BLaER1 treated with 17β-estradiol and CSF1 and Interleukin-3, amounts not matched to agents 10 nM and 100 nM (cell line): ENCODE results near the gene IFITM1.

Experiments used
- H3K27ac ChIP-seq, 11 experiments: shearing (Covaris generic); formaldehyde crosslinking; 2 replicates each; pipeline ENCODE4 v1.8.1; 2022
- H3K27me3 ChIP-seq, 11 experiments: shearing (Covaris generic); formaldehyde crosslinking; 2 replicates each; pipeline ENCODE4 v1.8.1; 2022
- H3K36me3 ChIP-seq, 11 experiments: shearing (Covaris generic); formaldehyde crosslinking; 2 replicates each; pipeline ENCODE4 v1.8.1; 2022
- H3K4me1 ChIP-seq, 10 experiments: shearing (Covaris generic); formaldehyde crosslinking; 2 replicates each; pipeline ENCODE4 v1.8.1; 2022
- H3K4me2 ChIP-seq, 11 experiments: shearing (Covaris generic); formaldehyde crosslinking; 2 replicates each; pipeline ENCODE4 v1.8.1; 2022
- H3K4me3 ChIP-seq, 10 experiments: shearing (Covaris generic); formaldehyde crosslinking; 2 replicates each; pipeline ENCODE4 v1.8.1; 2022
- H3K9ac ChIP-seq, 11 experiments: shearing (Covaris generic); formaldehyde crosslinking; 2 replicates each; pipeline ENCODE4 v1.8.1; 2022
- H3K9me3 ChIP-seq, 11 experiments: shearing (Covaris generic); formaldehyde crosslinking; replicated peaks in 1 of 11; 2 replicates each; pipeline ENCODE4 v1.8.1; 2022
- H4K20me1 ChIP-seq, 11 experiments: shearing (Covaris generic); formaldehyde crosslinking; 2 replicates each; pipeline ENCODE4 v1.8.1; 2022
- Cebpa-rat ChIP-seq, 11 experiments: shearing (Covaris generic); IDR thresholded peaks; 2 replicates each; pipeline ENCODE4 v1.8.1; 2022

The IFITM1 gene

GRCh38 chr11:299081-299891 is 14.6 kb upstream of the IFITM1 start, which contains the start of gene IFITM5:
Gene IFITM5 (minus strand): TSS chr11:299526. CDS start chr11:299490, 36 bp downstream.
- H3K4me2 ChIP-seq: peak within 1 kb of the TSS; percentile 81 to 95 (median 86)
- H3K9ac ChIP-seq: peak within 1 kb of the TSS; percentile 50 to 75 (median 68); a peak in 21 of 22 replicates
- peaks cover 53 to 74% (median 61%) of the 10 kb centered on the region in 10 experiments for H3K4me1 ChIP-seq
- H3K4me3 ChIP-seq: peak within 1 kb of the TSS in 1 of 10 experiments; percentile 28; a peak in 2 of 20 replicates
- TF ChIP-seq Cebpa-rat (IDR thresholded peaks at IDR 0.05): no peak
- H4K20me1 ChIP-seq: peaks cover 0 to 26% (median 0%) of the 10 kb centered on the region in 11 experiments; a peak in 6 of 22 replicates
- peaks cover 0 to 6% (median 0%) of the 10 kb centered on the region in 11 experiments; a peak in 3 of 22 replicates for H3K27me3 ChIP-seq
- H3K36me3 ChIP-seq: peaks cover under 1 to 16% (median 10%) of the 10 kb centered on the region in 11 experiments; a peak in 14 of 22 replicates
- H3K27ac ChIP-seq: peak within 1 kb of the TSS; percentile 45 to 75 (median 69); a peak in 20 of 22 replicates
- H3K9me3 ChIP-seq: no peaks in the 10 kb centered on the region; a peak in 1 of 22 replicates

- Histone ChIP-seq H3K4me3 (no peak overlapping the region), H3K4me1 (peaks cover 62 to 78% (median 69%) of the 10 kb centered on the region in 10 experiments), H3K36me3 (peaks cover 0 to 7% (median 1%) of the 10 kb centered on the region in 11 experiments; a peak in 5 of 22 replicates), H3K27me3 (peaks cover 0 to 6% (median 0%) of the 10 kb centered on the region in 11 experiments; a peak in 3 of 22 replicates), H3K27ac (peak overlapping the region in 2 of 11 experiments; percentile 13 to 17; a peak in 1 of 22 replicates), H3K4me2 (peak overlapping the region; percentile 37 to 72 (median 59)), H4K20me1 (peaks cover 0 to 19% (median 0%) of the 10 kb centered on the region in 11 experiments; a peak in 5 of 22 replicates), H3K9ac (peak overlapping the region in 4 of 11 experiments; percentile 3 to 30 (median 20); a peak in 2 of 22 replicates), H3K9me3 (no peaks in the 10 kb centered on the region; a peak in 1 of 22 replicates)
- TF ChIP-seq Cebpa-rat (IDR thresholded peaks at IDR 0.05): no peak
Measured at GRCh38 chr11:299951-300735, 13.7 kb upstream of the IFITM1 start.

- Histone ChIP-seq H3K4me3 (no peak overlapping the region), H3K9me3 (no peaks in the 10 kb centered on the region; a peak in 1 of 22 replicates), H3K4me2 (peak overlapping the region; percentile 25 to 97 (median 67)), H3K9ac (no peak overlapping the region; a peak in 2 of 22 replicates), H3K4me1 (peaks cover 68 to 85% (median 77%) of the 10 kb centered on the region in 10 experiments), H3K27ac (peak overlapping the region in 5 of 11 experiments; percentile 11 to 51 (median 28); a peak in 8 of 22 replicates), H3K36me3 (no peaks in the 10 kb centered on the region), H4K20me1 (no peaks in the 10 kb centered on the region; a peak in 1 of 22 replicates), H3K27me3 (peaks cover 0 to 6% (median 0%) of the 10 kb centered on the region in 11 experiments; a peak in 3 of 22 replicates)
- no peak for TF ChIP-seq Cebpa-rat (IDR thresholded peaks at IDR 0.05)
Measured at GRCh38 chr11:303363-303762, 10.5 kb upstream of the IFITM1 start.

GRCh38 chr11:304061-304506 is 9.8 kb upstream of the IFITM1 start:
- TF ChIP-seq Cebpa-rat (IDR thresholded peaks at IDR 0.05): no peak
- Histone ChIP-seq H3K36me3 (peaks cover 0 to under 1% (median 0%) of the 10 kb centered on the region in 11 experiments; a peak in 2 of 22 replicates), H3K4me3 (no peak overlapping the region), H3K4me2 (peak overlapping the region; percentile 25 to 97 (median 67); a peak in 19 of 22 replicates), H4K20me1 (no peaks in the 10 kb centered on the region; a peak in 1 of 22 replicates), H3K9me3 (no peaks in the 10 kb centered on the region; a peak in 1 of 22 replicates), H3K27me3 (peaks cover 0 to 6% (median 0%) of the 10 kb centered on the region in 11 experiments; a peak in 3 of 22 replicates), H3K27ac (peak overlapping the region in 6 of 11 experiments; percentile 11 to 51 (median 32); a peak in 8 of 22 replicates), H3K9ac (no peak overlapping the region; a peak in 3 of 22 replicates), H3K4me1 (peaks cover 62 to 82% (median 72%) of the 10 kb centered on the region in 10 experiments)

- no peaks in the 10 kb centered on the region; a peak in 1 of 22 replicates for H4K20me1 ChIP-seq
- peak overlapping the region; percentile 68 to 97 (median 95) for H3K4me2 ChIP-seq
- no peak for TF ChIP-seq Cebpa-rat (IDR thresholded peaks at IDR 0.05)
- peak overlapping the region in 2 of 11 experiments; percentile 18 to 86; a peak in 3 of 22 replicates for H3K9ac ChIP-seq
- peaks cover 0 to under 1% (median 0%) of the 10 kb centered on the region in 11 experiments; a peak in 1 of 22 replicates for H3K27me3 ChIP-seq
- H3K9me3 ChIP-seq: no peaks in the 10 kb centered on the region; a peak in 1 of 22 replicates
- H3K36me3 ChIP-seq: peaks cover 0 to 10% (median 0%) of the 10 kb centered on the region in 11 experiments; a peak in 2 of 22 replicates
- peak overlapping the region in 5 of 11 experiments; percentile 29 to 87 (median 81); a peak in 7 of 22 replicates for H3K27ac ChIP-seq
- H3K4me3 ChIP-seq: no peak overlapping the region
- peaks cover 56 to 84% (median 72%) of the 10 kb centered on the region in 10 experiments for H3K4me1 ChIP-seq
Measured at GRCh38 chr11:304915-305843, 8.7 kb upstream of the IFITM1 start.

DNA sequence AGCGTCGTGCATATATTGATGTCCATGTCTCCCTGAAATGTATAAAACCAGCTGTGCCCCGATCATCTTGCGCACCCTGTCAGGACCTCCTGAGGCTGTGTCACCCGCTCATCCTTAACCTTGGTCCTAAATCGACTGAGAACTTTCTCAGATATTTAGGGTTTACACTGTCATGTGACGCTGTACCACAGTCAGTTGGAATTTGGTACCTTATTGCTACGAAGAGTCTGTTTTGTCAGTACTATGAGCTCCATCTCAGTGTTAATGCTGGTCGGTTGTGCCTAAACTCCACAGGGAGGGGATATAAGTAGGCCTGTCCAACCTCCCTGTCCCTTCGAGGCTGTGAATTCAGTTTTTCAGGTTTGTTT is 8.0 kb upstream of the IFITM1 start:
- Histone ChIP-seq H3K4me2 (peak overlapping the region; percentile 68 to 97 (median 95)), H3K27ac (peak overlapping the region in 9 of 11 experiments; percentile 12 to 88 (median 81); a peak in 12 of 22 replicates), H3K9ac (peak overlapping the region in 10 of 11 experiments; percentile 9 to 94 (median 82); a peak in 12 of 22 replicates)

More for the DNA sequence above, 8.0 kb upstream of the IFITM1 start:
- TF ChIP-seq Cebpa-rat (IDR thresholded peaks at IDR 0.05): no peak
- H4K20me1 ChIP-seq: no peaks in the 10 kb centered on the region; a peak in 1 of 22 replicates
- no peaks in the 10 kb centered on the region; a peak in 1 of 22 replicates for H3K9me3 ChIP-seq
- H3K4me3 ChIP-seq: no peak overlapping the region
- H3K4me1 ChIP-seq: peaks cover 53 to 77% (median 68%) of the 10 kb centered on the region in 10 experiments
- no peaks in the 10 kb centered on the region for H3K27me3 ChIP-seq
- peaks cover 0 to 10% (median 0%) of the 10 kb centered on the region in 11 experiments; a peak in 2 of 22 replicates for H3K36me3 ChIP-seq
